ENCODE results near the gene CPNE4.

GRCh38 chr3:131846296-131846924, 188.4 kb downstream of the CPNE4 start:
- TF ChIP-seq POLR2A (IDR thresholded peaks at IDR 0.05; ENCODE audit: low read length) = no peak
- no peak for TF ChIP-seq GATA1 (IDR thresholded peaks at IDR 0.05; ENCODE audit: low read depth, low read length)

All from erythroblast (primary cell).